Renal pelvis (tissue), 4 donors: ENCODE data around the gene TSC1. TPM values are rescaled to one million over a fixed set of nuclear protein-coding genes. Genes with fewer than 3 reads are reported as not detected.

ENCODE experiments used
- DNase-seq: peaks from one replicate; pipeline ENCODE4 v3.0.0-alpha.2; 2013
- polyA plus RNA-seq, 3 donors: library from polyadenylated mRNA; unstranded; fragments of 120-200 nt; gene quantifications; one replicate each; pipeline ENCODE4 v1.2.1, GENCODE V29; 2013; ENCODE audit not compliant: insufficient read length in 3 of 3

Gene TSC1
- polyA plus RNA-seq, 3 donors = 38.3 to 67.8 (median 56.3) TPM

DNA sequence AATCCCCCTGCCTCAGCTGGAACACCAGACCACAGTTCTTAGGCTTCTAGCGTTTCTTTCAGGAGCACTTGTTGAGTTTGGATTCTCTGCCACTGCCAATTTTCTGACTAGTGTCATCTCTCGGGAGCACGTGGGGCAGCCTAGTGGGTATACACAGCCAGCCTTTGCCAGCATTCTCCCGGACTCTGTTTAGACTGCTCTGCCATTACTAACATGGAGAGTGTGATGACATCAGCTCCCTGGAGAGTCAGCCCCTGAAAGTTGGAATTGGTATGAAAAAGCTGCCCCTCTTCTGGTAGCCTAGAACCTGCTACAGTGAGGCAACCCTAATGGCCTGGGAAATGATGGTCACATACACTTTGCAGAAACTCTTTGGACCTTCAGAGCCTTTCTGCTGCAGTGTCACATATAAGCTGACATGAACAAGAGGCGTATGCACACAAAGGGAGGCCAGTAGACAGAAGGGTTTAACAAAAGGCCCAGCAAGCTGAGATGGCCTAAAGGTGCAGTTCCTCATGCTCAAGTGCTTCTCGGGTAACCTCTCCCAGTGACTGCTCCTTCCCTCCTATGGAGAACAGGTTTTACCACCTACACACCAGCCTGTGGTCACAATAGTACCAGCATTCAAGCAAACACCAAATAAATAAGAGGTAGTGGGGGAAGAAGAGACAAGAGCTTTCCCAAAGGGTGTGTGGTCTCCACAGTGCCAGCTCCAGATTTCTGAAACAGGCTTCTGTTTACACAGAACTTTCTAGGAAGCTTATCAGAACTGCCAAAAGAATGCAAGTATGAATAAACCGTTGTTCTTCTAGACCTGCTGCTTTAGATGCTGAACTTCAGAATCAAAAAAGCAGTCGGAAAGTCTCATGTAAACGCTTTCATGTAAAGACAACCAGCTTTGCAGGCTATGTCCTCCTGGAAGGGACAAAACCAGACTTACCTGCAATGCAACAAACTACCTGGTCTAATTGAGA is 49.3 kb downstream of the TSC1 start:
- DNase-seq = no peak

GRCh38 chr9:132894346-132894745 is 50.1 kb downstream of the TSC1 start:
- DNase-seq = no peak

DNA sequence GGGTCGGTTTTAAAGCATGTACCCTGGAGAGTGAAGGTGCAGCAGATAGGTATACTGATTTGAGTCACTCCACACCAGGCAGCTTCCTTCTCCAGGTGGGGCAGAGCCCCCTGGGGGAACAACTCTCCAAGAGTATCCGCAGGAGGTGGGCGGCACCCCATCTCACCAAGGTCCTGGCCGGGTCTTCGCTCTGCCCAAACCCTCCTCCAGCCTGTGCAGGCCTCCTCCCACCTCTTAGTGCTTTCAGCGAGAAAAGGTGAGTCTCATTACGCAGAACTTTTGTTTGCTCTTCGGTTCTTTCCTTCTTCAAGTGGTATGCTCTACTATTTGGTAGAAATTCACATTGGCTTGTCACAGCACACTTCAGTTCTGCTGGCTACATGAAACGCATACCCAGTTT is 52.0 kb downstream of the TSC1 start:
- DNase-seq = no peak

DNA sequence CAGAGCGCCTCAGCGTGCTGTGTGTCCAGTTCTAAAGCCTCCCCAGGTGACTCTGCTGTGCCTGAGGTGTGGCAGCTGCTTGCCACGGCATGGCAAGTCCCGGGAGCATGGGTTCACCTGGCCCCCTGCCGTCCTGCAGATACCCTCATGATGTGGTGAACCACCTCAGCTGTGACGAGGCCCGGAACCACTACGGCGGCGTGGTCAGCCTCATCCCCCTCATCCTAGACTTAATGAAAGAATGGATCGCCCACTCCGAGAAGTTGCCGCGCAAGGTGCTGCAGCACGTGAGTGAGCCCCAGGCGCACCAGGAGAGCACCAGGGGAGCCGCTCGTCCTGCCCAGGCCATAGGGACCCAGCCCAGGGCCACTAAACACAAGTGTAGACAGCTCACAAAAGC is 56.3 kb downstream of the TSC1 start:
- no peak for DNase-seq

DNA sequence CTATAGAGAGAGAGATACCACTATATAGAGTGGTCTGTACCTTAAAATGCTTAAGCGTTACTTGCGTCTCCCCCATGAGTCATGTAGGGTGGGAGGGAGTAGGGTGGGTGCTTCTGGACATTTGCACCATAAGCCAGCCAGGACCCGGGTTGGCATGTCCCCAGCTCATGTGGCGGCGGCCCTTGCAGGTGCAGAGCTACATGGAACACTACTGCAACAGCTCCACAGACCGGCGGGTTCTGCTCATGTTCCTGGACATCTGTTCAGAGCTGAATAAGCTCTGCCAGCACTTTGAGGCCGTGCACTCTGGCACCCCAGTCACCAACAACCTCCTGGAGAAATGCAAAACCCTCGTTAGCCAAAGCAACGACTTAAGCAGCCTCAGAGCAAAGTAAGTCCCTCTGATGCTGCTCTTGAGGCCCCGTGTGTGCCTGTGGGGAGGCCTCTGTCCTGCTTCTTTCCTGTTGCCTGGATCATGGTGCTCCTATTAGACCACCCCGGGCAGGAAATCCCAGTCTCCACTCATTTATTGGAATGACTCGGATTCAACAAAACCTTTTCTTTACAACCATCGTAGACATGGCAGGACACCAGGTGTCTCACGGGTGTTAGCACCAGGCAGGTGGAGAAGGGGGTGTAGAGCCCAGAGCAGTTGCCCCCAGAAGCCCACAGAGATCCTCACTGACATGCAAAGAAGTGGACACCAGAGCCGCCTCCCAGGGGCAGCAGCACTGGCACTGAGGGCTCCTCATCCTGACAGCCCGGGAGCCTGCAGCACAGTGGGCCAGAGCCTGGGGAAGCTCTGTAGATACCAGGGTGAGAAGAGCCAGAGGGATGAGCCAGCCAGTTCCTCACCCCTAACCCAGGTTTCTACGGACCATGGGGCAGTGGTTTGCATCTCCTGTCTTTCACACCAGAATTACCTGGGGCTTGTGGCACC is 57.0 kb downstream of the TSC1 start:
- DNase-seq = no peak

DNA sequence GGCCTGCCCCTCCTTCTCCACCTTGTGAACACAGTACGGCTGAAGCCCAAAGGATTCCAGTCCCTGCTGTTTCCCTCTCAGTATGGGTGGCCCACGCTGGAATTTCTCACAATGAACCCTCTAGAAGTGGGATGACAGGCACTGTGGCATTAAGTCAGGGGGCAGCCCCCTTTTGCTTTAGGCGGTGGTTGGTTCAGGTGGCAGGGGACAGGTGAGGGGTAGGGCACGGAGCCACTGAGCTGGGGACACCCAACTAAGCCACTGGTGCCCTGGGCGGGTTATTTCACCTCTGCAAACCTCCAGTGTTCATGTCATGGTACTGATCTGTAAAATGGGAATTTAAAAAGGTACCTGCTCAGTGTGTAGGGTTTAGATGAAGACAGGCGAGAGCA is 58.1 kb downstream of the TSC1 start:
- DNase-seq = no peak

DNA sequence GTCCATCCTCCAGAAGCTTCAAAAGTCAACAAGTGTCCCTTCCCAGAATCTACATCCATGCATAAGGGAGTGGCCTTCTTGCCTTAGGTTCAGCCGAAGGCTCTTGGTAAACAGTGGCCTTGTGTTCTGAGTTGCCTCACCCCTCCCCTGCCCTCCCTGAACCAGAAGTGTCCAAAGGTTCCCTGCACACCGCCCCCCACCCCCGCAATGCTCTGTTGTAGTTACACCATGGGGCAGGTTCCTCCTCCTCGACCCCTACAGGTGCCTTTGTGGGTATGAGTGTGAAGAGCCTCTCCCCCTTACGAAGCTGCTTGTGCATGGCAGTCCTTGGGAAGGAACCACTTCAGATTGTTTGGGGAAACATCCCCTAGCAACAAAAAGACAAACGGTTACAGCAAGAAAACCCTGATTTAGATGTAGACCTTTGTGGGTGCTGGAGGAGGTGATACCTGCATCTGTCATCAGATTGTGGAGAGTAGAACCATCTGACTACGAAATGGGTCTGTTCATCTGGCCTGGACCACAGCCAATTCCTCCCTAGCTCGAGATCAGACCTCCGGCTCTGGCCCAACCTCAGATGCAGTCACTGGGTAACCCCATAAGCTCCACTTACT is 58.6 kb downstream of the TSC1 start:
- no peak for DNase-seq

DNA sequence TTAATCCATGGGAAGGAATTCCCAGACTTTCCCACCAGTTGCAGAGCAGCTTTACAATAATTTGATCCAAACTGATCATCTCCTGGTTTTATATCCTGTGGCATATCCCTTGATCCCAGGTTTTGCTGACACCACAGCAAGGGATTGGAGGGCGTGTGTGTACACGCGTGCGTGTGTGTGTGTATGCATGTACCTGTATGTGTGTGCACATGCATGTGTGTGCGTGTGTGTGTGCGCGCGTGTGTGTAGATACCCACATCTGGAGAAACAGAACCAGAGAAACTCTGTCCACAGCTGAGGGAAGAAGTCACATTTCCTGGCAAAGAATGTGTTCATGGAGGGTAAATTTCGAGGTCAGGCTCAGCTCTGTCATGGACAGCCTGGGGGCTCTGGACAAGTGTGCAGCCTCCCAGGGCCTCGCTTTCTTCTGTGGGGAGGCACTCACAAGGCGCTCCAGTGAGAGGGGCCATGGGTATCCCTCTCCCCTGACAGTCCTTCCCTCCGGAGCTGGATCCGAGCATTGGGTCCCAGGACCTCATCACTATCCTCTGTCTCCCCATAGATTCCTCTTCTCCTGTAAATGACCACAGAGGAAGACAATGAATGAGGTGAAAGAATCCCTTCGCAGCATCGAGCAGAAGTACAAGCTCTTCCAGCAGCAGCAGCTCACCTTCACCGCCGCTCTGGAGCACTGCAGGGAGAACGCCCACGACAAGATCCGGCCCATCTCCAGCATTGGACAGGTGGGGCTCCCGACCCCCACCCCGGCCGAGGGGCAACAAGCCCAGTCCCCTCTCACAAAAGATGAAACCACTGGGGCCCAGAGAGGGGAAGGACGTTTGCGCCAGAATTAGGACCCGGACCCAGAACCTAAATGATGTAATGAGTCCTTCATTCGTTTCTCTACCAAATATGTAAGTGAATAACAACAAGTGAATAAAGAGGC is 60.8 kb downstream of the TSC1 start:
- DNase-seq = no peak

GRCh38 chr9:132882616-132883015 is 61.8 kb downstream of the TSC1 start:
- DNase-seq = no peak

- DNase-seq = no peak
Observed at GRCh38 chr9:132881826-132882225, 62.6 kb downstream of the TSC1 start.

DNA sequence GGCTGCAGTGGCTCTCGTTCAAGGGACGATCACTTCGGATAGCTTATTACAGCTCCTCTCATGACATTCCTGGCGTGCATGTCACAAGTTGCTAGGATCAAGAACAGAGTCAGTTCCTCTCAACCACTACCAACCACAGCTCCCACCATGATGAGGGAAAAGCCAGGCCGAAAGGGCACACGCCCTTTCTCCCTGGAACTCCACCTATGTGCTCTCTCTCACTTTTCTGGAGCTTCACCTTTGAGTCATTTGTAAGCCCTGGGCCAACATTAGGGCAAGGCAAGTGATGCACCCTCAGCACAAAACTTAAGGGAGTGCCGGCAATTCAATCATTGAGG is 64.1 kb downstream of the TSC1 start:
- no peak for DNase-seq

DNA sequence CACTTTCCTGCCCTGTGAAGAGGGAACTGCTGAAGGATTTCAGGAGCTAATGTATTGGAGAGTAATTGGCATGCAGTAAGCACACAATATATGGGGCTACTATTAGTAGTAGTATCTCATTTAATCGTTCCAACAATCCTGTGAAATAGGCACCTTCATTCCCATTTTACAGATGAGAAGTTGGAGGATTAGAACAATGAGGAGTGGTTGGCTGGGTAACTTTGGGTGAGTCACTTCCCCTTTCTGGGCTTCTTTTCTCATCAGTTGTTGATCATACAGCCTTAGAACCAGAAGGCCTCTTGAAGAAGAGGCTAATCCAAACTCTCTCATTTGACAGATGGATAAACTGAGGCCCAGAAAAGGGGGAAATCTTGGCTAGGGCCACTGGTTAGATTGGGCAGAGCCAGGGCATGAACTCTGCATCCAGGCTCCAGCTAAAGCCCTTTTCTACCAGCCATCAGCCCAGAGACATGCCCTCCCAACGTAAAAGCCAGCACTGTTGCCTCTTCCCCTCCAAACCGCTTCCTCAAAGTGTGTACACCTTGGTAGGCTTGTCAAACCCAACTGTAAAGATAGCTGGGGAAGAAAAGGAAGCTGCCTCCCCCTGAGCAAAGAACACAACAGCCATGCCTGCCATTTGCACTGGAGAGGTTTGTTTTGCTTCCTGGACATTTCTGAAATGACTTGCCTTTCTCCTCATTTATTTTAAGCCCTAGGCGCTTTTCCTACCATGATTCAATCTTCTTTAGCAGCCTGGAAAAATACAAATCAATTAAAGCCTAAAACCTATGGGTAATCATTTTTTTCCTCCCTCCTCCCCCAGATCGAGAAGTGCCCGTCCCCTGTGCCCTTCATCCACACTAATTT is 64.7 kb downstream of the TSC1 start:
- DNase-seq = no peak

DNA sequence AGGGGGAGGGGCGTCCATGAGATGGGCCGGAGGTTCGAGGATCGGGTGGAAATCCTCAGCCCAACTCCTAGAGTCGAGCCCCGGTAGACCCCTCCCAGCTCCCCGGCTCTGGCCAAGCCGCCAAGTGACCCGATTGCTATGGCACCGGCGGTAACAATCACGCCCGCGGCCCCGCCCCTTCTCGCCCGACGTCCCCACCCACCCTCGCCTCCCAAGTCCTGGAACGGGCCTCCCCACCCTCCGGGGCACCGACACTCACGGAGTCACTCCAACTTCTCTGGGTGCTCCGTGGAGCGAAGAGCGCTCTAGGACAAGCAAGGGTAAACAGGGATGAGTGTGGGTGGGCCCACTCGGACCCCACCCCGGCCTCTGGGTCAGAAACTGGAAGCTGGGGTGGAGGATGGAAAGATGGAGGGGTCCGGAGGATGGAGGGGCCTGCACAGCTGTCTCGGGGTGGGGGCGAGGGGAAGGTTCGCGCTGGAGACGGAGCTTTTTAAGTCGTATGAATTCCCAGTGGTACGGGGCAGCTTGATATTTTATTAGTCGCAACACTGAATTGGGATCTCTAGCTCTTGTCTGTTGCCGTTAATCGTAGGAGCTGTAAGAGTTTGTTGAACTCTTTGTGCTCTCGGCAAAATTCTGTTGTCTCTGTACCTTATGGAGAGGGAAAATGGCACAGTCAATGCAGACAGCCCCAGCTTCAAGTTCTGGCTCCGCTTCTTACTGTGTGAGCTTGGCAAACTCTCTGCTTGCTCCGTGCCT is 65.5 kb downstream of the TSC1 start, which contains the start of gene SPACA9:
SPACA9 (plus strand) TSS at position 204 of the 762 bp plus-strand sequence. CDS start 5,050 bp downstream, outside the sequence.
- peak; percentile 74 for DNase-seq

GRCh38 chr9:132877824-132878694 is 66.4 kb downstream of the TSC1 start, which contains the start of gene AK8:
TSS of gene AK8 (minus strand) at chr9:132878284. CDS start at chr9:132878255, 29 bp downstream.
- peak; percentile 85 for DNase-seq

DNA sequence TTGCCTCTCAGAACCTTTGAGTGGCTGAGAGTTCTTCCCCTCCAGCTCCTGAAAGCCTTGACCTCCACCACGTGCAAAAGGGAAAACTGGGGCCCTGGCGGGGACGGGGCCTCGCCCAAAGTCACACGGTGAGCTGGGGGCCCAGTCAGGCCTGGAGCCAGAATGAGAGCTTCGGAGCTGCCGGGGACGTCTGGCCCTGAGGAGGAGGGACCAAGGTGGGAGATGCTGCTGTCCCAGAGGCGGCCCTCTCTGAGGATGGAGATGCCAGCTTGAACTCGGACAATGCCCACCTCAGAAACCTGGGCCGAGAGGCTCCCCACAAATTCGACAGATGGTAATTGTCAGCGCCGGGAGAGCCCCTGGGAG is 67.0 kb downstream of the TSC1 start:
- DNase-seq = no peak

GRCh38 chr9:132876849-132877248 is 67.6 kb downstream of the TSC1 start:
- DNase-seq = no peak

- DNase-seq = no peak
Observed at GRCh38 chr9:132875159-132875558, 69.3 kb downstream of the TSC1 start.

- DNase-seq = no peak
Observed at GRCh38 chr9:132873403-132873802, 71.0 kb downstream of the TSC1 start.
